OCI-LY7 (cell line): ENCODE results near the gene FHIT. TPM values are rescaled to one million over a fixed set of nuclear protein-coding genes. Genes with fewer than 3 reads are reported as not detected.

ENCODE experiments used
- BruUV-seq: library from RNA; stranded (reverse); fragments of 400-500 nt; replicated peaks from 2 replicates; lab custom pipeline; 2021; lab: Mats Ljungman, UMichigan
- CTCF ChIA-PET: fragments of 300-600 bp; sonication (Branson Sonifier 250); formaldehyde crosslinking; loops from one replicate; lab custom pipeline; 2022; ENCODE audit warnings: antibody characterized with exemption; ENCODE audit not compliant: unreplicated experiment; lab: Charles Lee
- POLR2A ChIA-PET: fragments of 300-600 bp; sonication (Branson Sonifier 250); formaldehyde crosslinking; loops from one replicate; lab custom pipeline; 2022; ENCODE audit warnings: antibody characterized with exemption; lab: Charles Lee
- DNase-seq: peaks from one replicate; pipeline ENCODE4 v3.0.0-alpha.2; 2015; ENCODE audit warnings: low spot score
- H2AFZ ChIP-seq: fragments of 200-600 bp; sonication (generic), shearing (Covaris generic); 2 replicates; pipeline ENCODE4 v1.6.1; 2014; ENCODE audit warnings: mild to moderate bottlenecking, antibody characterized with exemption, low read length, moderate library complexity
- H3K27ac ChIP-seq: fragments of 200-600 bp; sonication (generic); 2 replicates; pipeline ENCODE4 v1.5.1; 2014; ENCODE audit warnings: mixed run types, low read depth, mild to moderate bottlenecking, moderate library complexity, low read length, inconsistent platforms; ENCODE audit not compliant: poor library complexity, severe bottlenecking
- H3K36me3 ChIP-seq: fragments of 200-600 bp; sonication (generic); 2 replicates; pipeline ENCODE4 v1.6.1; 2014; ENCODE audit warnings: mild to moderate bottlenecking, antibody characterized with exemption, low read length, moderate library complexity, mixed read lengths; ENCODE audit not compliant: insufficient read depth
- H3K4me1 ChIP-seq: fragments of 200-600 bp; sonication (generic); 2 replicates; pipeline ENCODE4 v1.5.1; 2014; ENCODE audit warnings: mild to moderate bottlenecking, low read length; ENCODE audit not compliant: insufficient read depth, poor library complexity, severe bottlenecking
- H3K4me2 ChIP-seq: fragments of 200-600 bp; sonication (generic); 2 replicates; pipeline ENCODE4 v1.6.1; 2014; ENCODE audit warnings: mild to moderate bottlenecking, low read length
- H3K4me3 ChIP-seq: fragments of 200-600 bp; sonication (generic); 2 replicates; pipeline ENCODE4 v1.5.1; 2014; ENCODE audit warnings: mild to moderate bottlenecking, low read depth, low read length; ENCODE audit not compliant: poor library complexity, severe bottlenecking
- H3K79me2 ChIP-seq: fragments of 200-600 bp; sonication (generic); 2 replicates; pipeline ENCODE4 v1.6.1; 2016; ENCODE audit warnings: low read depth, mild to moderate bottlenecking, low read length, moderate library complexity, mixed read lengths; ENCODE audit not compliant: insufficient read depth
- H3K9me2 ChIP-seq: fragments of 200-600 bp; sonication (generic); 2 replicates; pipeline ENCODE4 v1.6.1; 2016; ENCODE audit warnings: mild to moderate bottlenecking, low read length, mixed read lengths; ENCODE audit not compliant: insufficient read depth
- H3K9me3 ChIP-seq: fragments of 200-600 bp; sonication (generic); 2 replicates; pipeline ENCODE4 v1.6.1; 2014; ENCODE audit warnings: mild to moderate bottlenecking, mixed run types, low read length, mixed read lengths
- H4K20me1 ChIP-seq: fragments of 200-600 bp; sonication (generic); 2 replicates; pipeline ENCODE4 v1.6.1; 2014; ENCODE audit warnings: mild to moderate bottlenecking, antibody characterized with exemption, low read length, moderate library complexity, mixed read lengths; ENCODE audit not compliant: insufficient read depth
- CTCF ChIP-seq: fragments of 200-600 bp; sonication (generic); conservative IDR thresholded peaks from 2 replicates; pipeline ENCODE4 v1.5.1; 2014; ENCODE audit warnings: mild to moderate bottlenecking, antibody characterized with exemption, low read length, moderate library complexity, mixed read lengths
- EZH2phosphoT487 ChIP-seq: fragments of 200-600 bp; sonication (generic); IDR thresholded peaks from 2 replicates; pipeline ENCODE4 v1.6.1; 2018; ENCODE audit warnings: low read depth, borderline replicate concordance, mild to moderate bottlenecking, mixed run types, antibody characterized with exemption, low read length, moderate library complexity, mixed read lengths
- intact Hi-C: fragments of 100-400 bp; cut with micrococcal nuclease; formaldehyde crosslinking; loops from one replicate; pipeline ENCODE4 v1.10.0; 2022; ENCODE audit not compliant: unreplicated experiment
- total RNA-seq, 2 experiments: library from RNA; depleted of rRNA in 1 of 2; stranded (reverse); fragments of >200 nt in 1 of 2; shearing (Covaris generic) in 1 of 2; gene quantifications; 2 replicates each; pipeline ENCODE4 v1.2.3, GENCODE V29; 2014 to 2022

Gene FHIT
- total RNA-seq, 2 experiments from 2014 or later: 5.0 to 10.9 TPM

GRCh38 chr3:60610441-60611112, 640.7 kb downstream of the FHIT start:
- H3K9me2 ChIP-seq: no peaks in the 10 kb centered on the region
- no peaks in the 10 kb centered on the region for H3K4me1 ChIP-seq
- no peaks in the 10 kb centered on the region for H4K20me1 ChIP-seq
- TF ChIP-seq EZH2phosphoT487: no peak
- TF ChIP-seq CTCF: no peak
- no peak overlapping the region for H3K4me2 ChIP-seq
- no peaks in the 10 kb centered on the region for H3K36me3 ChIP-seq
- DNase-seq: no peak
- POLR2A ChIA-PET: no interaction called here
- intact Hi-C loops: no loop called here
- no TSS peak for BruUV-seq
- H3K9me3 ChIP-seq: no peaks in the 10 kb centered on the region
- no peak overlapping the region for H2AFZ ChIP-seq
- CTCF ChIA-PET: no interaction called here
- no peak overlapping the region for H3K4me3 ChIP-seq
- no peak overlapping the region for H3K27ac ChIP-seq
- no peaks in the 10 kb centered on the region for H3K79me2 ChIP-seq

GRCh38 chr3:60609446-60609845, 641.8 kb downstream of the FHIT start:
- intact Hi-C loops: no loop called here
- Histone ChIP-seq H3K4me3 (no peak overlapping the region), H3K27ac (no peak overlapping the region), H3K9me2 (no peaks in the 10 kb centered on the region), H3K4me1 (no peaks in the 10 kb centered on the region), H2AFZ (no peak overlapping the region), H3K9me3 (no peaks in the 10 kb centered on the region), H3K4me2 (no peak overlapping the region), H3K36me3 (no peaks in the 10 kb centered on the region), H3K79me2 (no peaks in the 10 kb centered on the region), H4K20me1 (no peaks in the 10 kb centered on the region)
- no TSS peak for BruUV-seq
- ChIA-PET CTCF (no interaction called here), POLR2A (no interaction called here)
- TF ChIP-seq CTCF (no peak), EZH2phosphoT487 (no peak)
- DNase-seq: no peak

GRCh38 chr3:60603860-60604259, 647.4 kb downstream of the FHIT start:
- CTCF ChIA-PET: no interaction called here
- no TSS peak for BruUV-seq
- DNase-seq: no peak
- TF ChIP-seq EZH2phosphoT487: no peak
- TF ChIP-seq CTCF: no peak
- intact Hi-C loops: no loop called here
- no peaks in the 10 kb centered on the region for H3K9me2 ChIP-seq
- H3K79me2 ChIP-seq: no peaks in the 10 kb centered on the region
- H3K36me3 ChIP-seq: no peaks in the 10 kb centered on the region
- no peak overlapping the region for H3K27ac ChIP-seq
- H3K4me1 ChIP-seq: no peaks in the 10 kb centered on the region
- H3K4me3 ChIP-seq: no peak overlapping the region
- H4K20me1 ChIP-seq: no peaks in the 10 kb centered on the region
- no peaks in the 10 kb centered on the region for H3K9me3 ChIP-seq
- no peak overlapping the region for H2AFZ ChIP-seq
- no peak overlapping the region for H3K4me2 ChIP-seq
- POLR2A ChIA-PET: no interaction called here
